Measurements from ENCODE around the gene AGPAT3. TPM values are rescaled to one million over a fixed set of nuclear protein-coding genes. Genes with fewer than 3 reads are reported as not detected.
"Not testable (repeated sequence)": the region's sequence is repeated elsewhere in the genome, so short reads cannot be mapped to it uniquely, and the experiment has no call there.

The AGPAT3 gene
- total RNA-seq, 1 donor from 2014 or later = 45.4 TPM

DNA sequence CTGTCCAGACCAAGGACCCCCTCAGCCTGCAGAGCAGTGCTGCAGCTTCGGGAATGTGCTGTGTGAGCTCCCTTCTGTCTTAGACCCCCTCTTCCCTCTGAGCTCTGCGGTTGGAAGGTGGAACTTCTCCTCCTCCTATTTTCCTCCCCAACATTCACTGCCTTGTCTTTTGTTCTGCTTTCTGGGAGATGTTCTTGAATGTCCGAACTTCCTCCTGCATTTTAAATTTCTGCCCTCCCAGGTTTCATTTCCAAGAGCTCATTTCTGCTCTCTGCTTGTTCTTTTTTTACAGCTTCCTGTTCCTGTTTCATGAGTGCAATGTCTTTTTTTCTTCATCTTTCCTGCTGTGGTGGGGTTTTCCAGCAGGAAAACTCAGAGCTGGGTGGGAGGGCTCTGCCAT is 46.3 kb upstream of the AGPAT3 start:
- Mint-ChIP-seq H3K27ac (ENCODE audit: unreplicated experiment) (no peak overlapping the region), H3K36me3 (ENCODE audit: low read depth) (peaks cover 5% of the 10 kb centered on the region), H3K27me3 (ENCODE audit: low read depth) (peaks cover 3% of the 10 kb centered on the region), H3K4me1 (ENCODE audit: low read depth) (no peaks in the 10 kb centered on the region), H3K9me3 (ENCODE audit: low read depth) (peaks cover 9% of the 10 kb centered on the region), H3K4me3 (ENCODE audit: unreplicated experiment) (no peak overlapping the region)
- TF ChIP-seq, protein P1, sequence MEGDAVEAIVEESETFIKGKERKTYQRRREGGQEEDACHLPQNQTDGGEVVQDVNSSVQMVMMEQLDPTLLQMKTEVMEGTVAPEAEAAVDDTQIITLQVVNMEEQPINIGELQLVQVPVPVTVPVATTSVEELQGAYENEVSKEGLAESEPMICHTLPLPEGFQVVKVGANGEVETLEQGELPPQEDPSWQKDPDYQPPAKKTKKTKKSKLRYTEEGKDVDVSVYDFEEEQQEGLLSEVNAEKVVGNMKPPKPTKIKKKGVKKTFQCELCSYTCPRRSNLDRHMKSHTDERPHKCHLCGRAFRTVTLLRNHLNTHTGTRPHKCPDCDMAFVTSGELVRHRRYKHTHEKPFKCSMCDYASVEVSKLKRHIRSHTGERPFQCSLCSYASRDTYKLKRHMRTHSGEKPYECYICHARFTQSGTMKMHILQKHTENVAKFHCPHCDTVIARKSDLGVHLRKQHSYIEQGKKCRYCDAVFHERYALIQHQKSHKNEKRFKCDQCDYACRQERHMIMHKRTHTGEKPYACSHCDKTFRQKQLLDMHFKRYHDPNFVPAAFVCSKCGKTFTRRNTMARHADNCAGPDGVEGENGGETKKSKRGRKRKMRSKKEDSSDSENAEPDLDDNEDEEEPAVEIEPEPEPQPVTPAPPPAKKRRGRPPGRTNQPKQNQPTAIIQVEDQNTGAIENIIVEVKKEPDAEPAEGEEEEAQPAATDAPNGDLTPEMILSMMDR (IDR thresholded peaks at IDR 0.05) = no peak
- DNase-seq (ENCODE audit: low spot score) = no peak

DNA sequence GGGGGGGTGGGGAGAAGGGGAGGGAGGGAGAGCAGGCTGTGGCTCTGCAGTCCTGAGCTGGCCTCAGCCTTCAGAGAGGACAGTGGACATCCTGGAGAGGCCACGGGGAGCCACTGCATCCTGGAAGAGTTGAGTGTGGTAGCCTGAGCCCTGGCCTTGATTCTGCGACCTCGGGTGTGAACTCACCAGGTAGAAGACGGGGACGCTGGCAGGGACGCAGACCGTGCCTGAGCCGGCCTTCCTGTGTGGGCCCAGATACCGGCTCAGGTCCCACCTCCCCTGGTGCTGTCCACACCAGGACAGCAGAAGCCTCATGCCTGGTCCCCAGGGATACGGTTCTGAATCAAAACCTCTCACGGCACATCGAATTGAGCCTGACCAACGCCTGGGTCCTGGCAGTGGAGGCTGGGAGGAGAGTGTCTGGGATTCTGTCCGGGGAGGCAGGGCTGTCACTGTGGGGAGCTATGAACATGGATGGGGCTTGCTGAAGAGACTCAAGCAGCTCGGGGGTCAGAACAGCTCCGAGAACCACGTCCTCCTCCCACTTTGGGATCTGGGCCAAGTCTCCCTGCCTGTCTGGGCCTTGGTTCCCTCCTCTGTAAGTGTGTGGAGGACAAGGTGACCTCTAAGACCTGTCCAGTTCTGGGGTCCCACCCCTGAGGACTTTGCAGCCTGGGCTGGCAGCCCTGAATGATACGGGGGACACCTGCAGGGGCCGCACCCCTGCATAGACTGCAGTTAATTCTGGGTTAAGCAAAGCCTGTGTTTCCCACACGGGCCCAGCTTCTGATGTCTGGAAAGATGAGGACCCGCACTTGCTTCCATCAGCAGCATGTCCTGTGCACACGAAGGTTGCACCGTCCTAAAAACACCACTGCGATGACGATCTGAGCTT is 45.3 kb upstream of the AGPAT3 start:
- TF ChIP-seq, protein P1 (IDR thresholded peaks at IDR 0.05) = no peak
- peaks cover 2% of the 10 kb centered on the region for H3K27me3 Mint-ChIP-seq (ENCODE audit: low read depth)
- H3K9me3 Mint-ChIP-seq (ENCODE audit: low read depth) = peaks cover 9% of the 10 kb centered on the region
- H3K36me3 Mint-ChIP-seq (ENCODE audit: low read depth) = peaks cover 5% of the 10 kb centered on the region
- H3K4me1 Mint-ChIP-seq (ENCODE audit: low read depth) = peaks cover 6% of the 10 kb centered on the region
- H3K4me3 Mint-ChIP-seq (ENCODE audit: unreplicated experiment) = no peak overlapping the region
- H3K27ac Mint-ChIP-seq (ENCODE audit: unreplicated experiment) = no peak overlapping the region
- no peak for DNase-seq (ENCODE audit: low spot score)

DNA sequence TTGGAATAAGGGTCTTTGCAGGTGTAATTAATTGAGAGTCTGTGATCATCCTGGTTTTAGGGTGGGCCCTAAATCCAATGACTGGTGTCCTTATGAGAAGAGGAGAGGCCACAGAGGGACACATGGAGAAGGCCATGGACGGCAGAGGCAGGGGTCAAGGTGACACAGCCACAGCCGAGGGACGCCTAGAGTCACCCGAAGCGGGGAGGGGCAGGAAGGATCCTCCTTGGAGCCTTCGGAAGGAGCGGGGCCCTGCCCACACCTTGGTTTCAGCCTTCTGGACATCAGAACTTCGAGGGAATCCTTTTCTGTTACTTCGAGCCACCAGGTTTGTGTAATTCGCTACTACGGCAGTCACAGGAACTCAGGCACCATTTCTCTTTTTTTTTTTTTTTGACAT is 44.6 kb upstream of the AGPAT3 start:
- Mint-ChIP-seq H3K4me3 (ENCODE audit: unreplicated experiment) (no peak overlapping the region), H3K27ac (ENCODE audit: unreplicated experiment) (no peak overlapping the region), H3K9me3 (ENCODE audit: low read depth) (peaks cover 9% of the 10 kb centered on the region), H3K36me3 (ENCODE audit: low read depth) (peaks cover 5% of the 10 kb centered on the region), H3K4me1 (ENCODE audit: low read depth) (peaks cover 7% of the 10 kb centered on the region), H3K27me3 (ENCODE audit: low read depth) (no peaks in the 10 kb centered on the region)
- TF ChIP-seq, protein P1 (IDR thresholded peaks at IDR 0.05) = no peak
- no peak for DNase-seq (ENCODE audit: low spot score)

DNA sequence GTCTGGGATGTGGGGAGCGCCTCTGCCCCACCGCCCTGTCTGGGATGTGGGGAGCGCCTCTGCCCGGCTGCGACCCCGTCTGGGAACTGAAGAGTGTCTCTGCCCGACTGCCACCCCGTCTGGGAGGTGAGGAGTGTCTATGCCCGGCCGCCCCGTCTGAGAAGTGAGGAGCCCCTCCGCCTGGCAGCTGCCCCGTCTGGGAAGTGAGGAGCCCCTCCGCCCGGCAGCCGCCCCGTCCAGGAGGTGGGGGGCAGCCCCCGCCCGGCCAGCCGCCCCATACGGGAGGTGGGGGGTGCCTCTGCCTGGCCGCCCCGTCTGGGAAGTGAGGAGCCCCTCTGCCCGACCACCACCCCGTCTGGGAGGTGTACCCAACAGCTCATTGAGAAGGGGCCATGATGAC is 42.9 kb upstream of the AGPAT3 start:
- not testable (repeated sequence) for H3K36me3 Mint-ChIP-seq (ENCODE audit: low read depth); H3K27ac Mint-ChIP-seq (ENCODE audit: unreplicated experiment)
- H3K4me1 Mint-ChIP-seq (ENCODE audit: low read depth) = peaks cover 13% of the 10 kb centered on the region

DNA sequence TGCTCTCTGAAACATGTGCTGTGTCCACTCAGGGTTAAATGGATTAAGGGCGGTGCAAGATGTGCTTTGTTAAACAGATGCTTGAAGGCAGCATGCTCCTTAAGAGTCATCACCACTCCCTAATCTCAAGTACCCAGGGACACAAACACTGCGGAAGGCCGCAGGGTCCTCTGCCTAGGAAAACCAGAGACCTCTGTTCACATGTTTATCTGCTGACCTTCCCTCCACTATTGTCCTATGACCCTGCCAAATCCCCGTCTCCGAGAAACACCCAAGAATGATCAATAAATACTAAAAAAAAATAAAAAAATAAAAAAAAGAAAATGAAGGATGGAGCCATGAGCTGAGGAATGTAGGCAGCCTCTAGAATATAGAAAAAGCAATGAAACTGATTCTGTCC is 42.3 kb upstream of the AGPAT3 start:
- peaks cover 13% of the 10 kb centered on the region for H3K4me1 Mint-ChIP-seq (ENCODE audit: low read depth)
- not testable (repeated sequence) for DNase-seq (ENCODE audit: low spot score); H3K9me3 Mint-ChIP-seq (ENCODE audit: low read depth); H3K27me3 Mint-ChIP-seq (ENCODE audit: low read depth); H3K4me3 Mint-ChIP-seq (ENCODE audit: unreplicated experiment); H3K27ac Mint-ChIP-seq (ENCODE audit: unreplicated experiment); H3K36me3 Mint-ChIP-seq (ENCODE audit: low read depth)

More for the DNA sequence above, 42.9 kb upstream of the AGPAT3 start:
- H3K4me3 Mint-ChIP-seq (ENCODE audit: unreplicated experiment); H3K27me3 Mint-ChIP-seq (ENCODE audit: low read depth); H3K9me3 Mint-ChIP-seq (ENCODE audit: low read depth): not testable (repeated sequence)
- peak; percentile 79 for DNase-seq (ENCODE audit: low spot score)

DNA sequence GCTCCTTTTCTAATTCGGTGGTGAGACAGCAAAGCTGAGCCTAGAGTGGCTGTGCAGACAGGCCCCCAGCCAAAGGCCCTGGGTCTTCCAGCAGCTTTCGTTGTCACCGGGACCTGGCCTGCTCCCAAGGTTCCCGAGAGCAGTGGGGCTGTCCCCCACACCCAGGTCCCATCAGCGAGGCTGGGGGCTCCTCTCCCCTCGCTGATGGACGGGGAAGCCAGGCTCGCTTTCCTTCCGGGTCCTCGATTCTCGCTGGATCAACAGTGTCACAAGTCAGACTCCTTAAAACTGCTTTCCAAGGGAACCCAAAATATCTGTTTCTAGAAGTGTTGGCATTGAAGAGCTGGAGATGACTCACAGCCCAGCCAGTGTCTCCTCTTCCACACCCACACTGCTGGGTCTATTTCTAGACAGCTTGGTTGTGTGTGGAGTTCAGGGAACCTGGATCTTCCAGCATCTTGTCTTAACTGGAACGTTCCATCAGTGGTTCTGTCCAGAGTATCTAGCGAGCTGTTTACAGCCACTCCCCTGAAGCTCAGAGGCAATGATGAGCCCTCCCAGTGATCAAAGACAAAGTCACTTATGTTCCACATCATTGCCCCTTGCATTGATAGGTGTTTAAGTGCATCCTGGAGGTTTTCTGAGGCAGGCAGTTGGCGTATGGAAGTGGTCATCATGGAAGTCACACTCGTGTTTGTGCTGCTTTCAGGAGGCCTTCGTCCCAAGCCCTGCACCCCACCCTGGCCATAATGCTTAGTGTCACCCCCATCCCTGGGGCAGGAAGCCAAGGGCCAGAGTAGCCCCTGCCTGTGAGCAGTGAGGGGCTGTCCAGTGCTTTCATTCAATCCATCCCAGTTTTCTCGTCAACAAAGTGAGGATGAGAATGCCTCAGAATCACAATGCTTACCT is 40.4 kb upstream of the AGPAT3 start:
- H3K27ac Mint-ChIP-seq (ENCODE audit: unreplicated experiment) = peak overlapping the region; percentile 54
- H3K36me3 Mint-ChIP-seq (ENCODE audit: low read depth) = no peaks in the 10 kb centered on the region
- no peak overlapping the region for H3K4me3 Mint-ChIP-seq (ENCODE audit: unreplicated experiment)
- H3K27me3 Mint-ChIP-seq (ENCODE audit: low read depth) = no peaks in the 10 kb centered on the region
- DNase-seq (ENCODE audit: low spot score) = no peak
- no peaks in the 10 kb centered on the region for H3K9me3 Mint-ChIP-seq (ENCODE audit: low read depth)
- TF ChIP-seq, protein P1 (IDR thresholded peaks at IDR 0.05) = no peak
- peaks cover 13% of the 10 kb centered on the region for H3K4me1 Mint-ChIP-seq (ENCODE audit: low read depth)
